Adrenal gland (tissue), 12 donors: ENCODE data around the gene CDKAL1. TPM values are rescaled to one million over a fixed set of nuclear protein-coding genes. Genes with fewer than 3 reads are reported as not detected.
"Not testable (repeated sequence)": the region's sequence is repeated elsewhere in the genome, so short reads cannot be mapped to it uniquely, and the experiment has no call there.

Source experiments
- DNase-seq, 7 donors: peaks; one replicate each; pipeline ENCODE4 v3.0.0-alpha.2; 2019 to 2020
- H3K27ac ChIP-seq, 5 donors: fragments of 200-600 bp; sonication (generic) in 4 of 5; 1 replicate in 3 of 5; 2 replicates in 2 of 5; pipeline versions ENCODE4 v1.5.1 to v1.8.0; 2016 to 2020; ENCODE audit warnings: mild to moderate bottlenecking in 1 of 5
- H3K27me3 ChIP-seq: fragments of 200-600 bp; 2 replicates; pipeline ENCODE4 v1.8.0; 2021
- H3K36me3 ChIP-seq, 2 donors: fragments of 200-600 bp; replicated peaks in 1 of 2; 1 replicate in 1 of 2; 2 replicates in 1 of 2; pipeline versions ENCODE4 v1.5.1 to v1.8.0; 2018 to 2022
- H3K4me1 ChIP-seq, 2 donors: fragments of 200-600 bp; replicated peaks in 1 of 2; 1 replicate in 1 of 2; 2 replicates in 1 of 2; pipeline versions ENCODE4 v1.5.1 to v1.8.0; 2018 to 2021
- H3K4me3 ChIP-seq, 4 donors: fragments of 200-600 bp; sonication (generic) in 3 of 4; one replicate each; pipeline ENCODE4 v1.5.1; 2016 to 2018
- H3K9me3 ChIP-seq, 3 donors: fragments of 200-600 bp; sonication (generic) in 1 of 3; replicated peaks in 1 of 3; 1 replicate in 2 of 3; 2 replicates in 1 of 3; pipeline versions ENCODE4 v1.5.1 to v1.8.0; 2016 to 2021
- CTCF ChIP-seq, 6 experiments: fragments of 450-650 bp in 4 of 6; fragments of 200-600 bp in 2 of 6; sonication (generic) in 1 of 6; IDR thresholded peaks; 1 replicate in 5 of 6; 2 replicates in 1 of 6; pipeline versions ENCODE4 v1.5.1 to v1.8.0; 2016 to 2021; ENCODE audit warnings: antibody characterized with exemption in 6 of 6, mild to moderate bottlenecking in 2 of 6, moderate library complexity in 1 of 6
- POLR2A ChIP-seq, 2 donors: fragments of 450-650 bp; IDR thresholded peaks; one replicate each; pipeline ENCODE4 v1.6.1; 2017; ENCODE audit warnings: antibody characterized with exemption in 2 of 2, mild to moderate bottlenecking in 2 of 2, moderate library complexity in 1 of 2
- WGBS, 4 donors: extraction: QIAGEN DNeasy Blood & Tissue Kit in 2 of 4; methylation state at CpG; one replicate each; pipeline versions ENCODE4 v1.1.5 to v1.1.7; 2013 to 2017; 5-methylcytosine and 5-hydroxymethylcytosine counted together
- intact Hi-C, 2 donors: fragments of 100-400 bp; cut with DNase I; formaldehyde crosslinking; loops; one replicate each; pipeline versions ENCODE4 v1.14.1 to v1.15.0; 2022 to 2023
- polyA plus RNA-seq, 3 donors: library from polyadenylated mRNA; stranded (reverse); fragments of 200-250 nt in 2 of 3; fragments of 350-450 nt in 1 of 3; fragmentation: Illumina TruSeq in 1 of 3; extraction: RNeasy Lipid Tissue Mini Kit (QIAGEN cat#74804) in 1 of 3; gene quantifications; one replicate each; pipeline ENCODE4 v1.2.3, GENCODE V29; 2013 to 2014
- total RNA-seq, 9 donors: library from RNA; depleted of rRNA in 4 of 9; stranded (reverse); fragments of >200 nt in 4 of 9; fragments of 120-200 nt in 1 of 9; fragmentation: NEBNext Ultra II Directional in 1 of 9; extraction: Animal tissue kit (Norgen Biotek cat#: 25700) in 1 of 9; gene quantifications; one replicate each; pipeline versions ENCODE4 v1.1.0 to v1.2.4, GENCODE V29; 2013 to 2023
- donor health status: healthy with polysubstance abuse.
- donor health status: Bipolar disorder and iron deficiency.
- donor health status: DM: yes; HTN: yes; CAD: no.
- donor health status: DM: no; HTN: no; CAD: no.
- donor health status: DM: no; HTN: no; CAD: no.
- donor health status: DM: yes; HTN: yes; CAD: no.

CDKAL1 gene
- total and polyA plus RNA-seq, 12 donors = 3.9 to 21.1 (median 10.6) TPM

GRCh38 chr6:20639161-20639560, 104.9 kb downstream of the CDKAL1 start:
- Histone ChIP-seq H3K4me1 (no peaks in the 10 kb centered on the region), H3K9me3 (no peaks in the 10 kb centered on the region), H3K4me3 (no peak overlapping the region), H3K27me3 (no peaks in the 10 kb centered on the region), H3K27ac (no peak overlapping the region), H3K36me3 (no peaks in the 10 kb centered on the region)
- TF ChIP-seq CTCF (IDR thresholded peaks at IDR 0.05) (no peak), POLR2A (IDR thresholded peaks at IDR 0.05) (no peak)
- DNase-seq = no peak
- intact Hi-C loops = no loop called here
- WGBS, 4 donors = 69 to 87% (median 83%) methylated on average over 4 of the region's 4 CpGs

- DNase-seq = no peak
- no peaks in the 10 kb centered on the region for H3K9me3 ChIP-seq
- no peaks in the 10 kb centered on the region for H3K4me1 ChIP-seq
- TF ChIP-seq POLR2A (IDR thresholded peaks at IDR 0.05) (no peak), CTCF (IDR thresholded peaks at IDR 0.05) (no peak)
- H3K27me3 ChIP-seq = no peaks in the 10 kb centered on the region
- no peak overlapping the region for H3K27ac ChIP-seq
- 92 to 95% (median 93%) methylated on average over 2 of the region's 2 CpGs for WGBS, 4 donors
- no peak overlapping the region for H3K4me3 ChIP-seq
- H3K36me3 ChIP-seq = no peaks in the 10 kb centered on the region
- intact Hi-C loops = no loop called here
Measured at GRCh38 chr6:20640181-20640580, 105.9 kb downstream of the CDKAL1 start.

GRCh38 chr6:20642441-20642840, 108.2 kb downstream of the CDKAL1 start:
- Histone ChIP-seq H3K36me3 (no peaks in the 10 kb centered on the region), H3K9me3 (no peaks in the 10 kb centered on the region), H3K27ac (no peak overlapping the region), H3K4me3 (no peak overlapping the region), H3K4me1 (no peaks in the 10 kb centered on the region), H3K27me3 (no peaks in the 10 kb centered on the region)
- 94 to 98% (median 95%) methylated on average over 4 of the region's 4 CpGs for WGBS, 4 donors
- no peak for DNase-seq
- intact Hi-C loops = no loop called here
- no peak for TF ChIP-seq CTCF (IDR thresholded peaks at IDR 0.05)
- TF ChIP-seq POLR2A (IDR thresholded peaks at IDR 0.05) = no peak

- no peak for TF ChIP-seq CTCF (IDR thresholded peaks at IDR 0.05)
- TF ChIP-seq POLR2A (IDR thresholded peaks at IDR 0.05) = no peak
- no peaks in the 10 kb centered on the region for H3K4me1 ChIP-seq
- DNase-seq = no peak
- H3K27me3 ChIP-seq = no peaks in the 10 kb centered on the region
- H3K27ac ChIP-seq = no peak overlapping the region
- intact Hi-C loops = no loop called here
- 78 to 97% (median 91%) methylated on average over 5 of the region's 5 CpGs for WGBS, 4 donors
- no peak overlapping the region for H3K4me3 ChIP-seq
- no peaks in the 10 kb centered on the region for H3K36me3 ChIP-seq
- no peaks in the 10 kb centered on the region for H3K9me3 ChIP-seq
Measured at GRCh38 chr6:20644667-20645370, 110.6 kb downstream of the CDKAL1 start.

- H3K4me3 ChIP-seq, intact Hi-C loops: not testable (repeated sequence)
- WGBS, 4 donors = 81 to 93% (median 83%) methylated on average over 6 of the region's 6 CpGs
Measured at GRCh38 chr6:20645572-20645971, 111.3 kb downstream of the CDKAL1 start.

More at GRCh38 chr6:20645572-20645971, 111.3 kb downstream of the CDKAL1 start:
- not testable (repeated sequence) for H3K9me3 ChIP-seq, H3K36me3 ChIP-seq, H3K4me1 ChIP-seq, H3K27me3 ChIP-seq, H3K27ac ChIP-seq, DNase-seq
